ENCODE data around the gene GRAMD1B.
"Not testable (repeated sequence)": the region's sequence is repeated elsewhere in the genome, so short reads cannot be mapped to it uniquely, and the experiment has no call there.

Gene GRAMD1B

GRCh38 chr11:123513309-123513708 lies 83.2 kb downstream of the GRAMD1B start:
- DNase-seq = not testable (repeated sequence)

GRCh38 chr11:123516238-123516637 lies 86.2 kb downstream of the GRAMD1B start:
- DNase-seq = no peak

GRCh38 chr11:123517559-123518364 lies 87.7 kb downstream of the GRAMD1B start:
- peak; percentile 15 for DNase-seq

DNA sequence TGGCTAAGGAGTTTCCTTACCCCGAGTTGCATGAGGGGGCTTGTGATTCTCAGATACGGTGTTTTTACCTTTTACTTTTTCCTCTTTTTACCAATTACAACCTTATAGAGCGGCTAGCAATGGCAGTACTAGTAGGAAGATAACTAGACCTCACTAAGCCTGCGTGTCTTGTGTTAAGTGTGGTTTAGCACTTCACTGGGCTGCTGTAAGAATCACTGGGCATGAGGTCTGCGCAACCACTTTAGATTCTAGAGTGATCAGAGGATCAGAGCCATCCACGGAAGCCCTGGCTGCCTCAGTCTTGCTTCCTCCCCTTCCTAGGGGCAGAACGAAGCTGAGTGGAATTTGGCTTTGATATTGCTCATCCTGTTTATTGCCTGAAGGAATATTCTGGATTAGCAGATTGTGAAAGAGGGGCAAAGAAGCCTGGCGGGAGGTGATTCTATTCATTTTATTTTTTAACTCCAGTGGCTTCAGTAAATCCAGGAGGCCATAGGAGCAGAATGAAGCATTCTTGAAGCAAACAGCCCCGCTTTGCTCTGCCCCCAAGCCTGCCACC lies 88.5 kb downstream of the GRAMD1B start:
- no peak for DNase-seq

GRCh38 chr11:123519055-123519796 lies 89.2 kb downstream of the GRAMD1B start:
- DNase-seq = peak; percentile 23

DNA sequence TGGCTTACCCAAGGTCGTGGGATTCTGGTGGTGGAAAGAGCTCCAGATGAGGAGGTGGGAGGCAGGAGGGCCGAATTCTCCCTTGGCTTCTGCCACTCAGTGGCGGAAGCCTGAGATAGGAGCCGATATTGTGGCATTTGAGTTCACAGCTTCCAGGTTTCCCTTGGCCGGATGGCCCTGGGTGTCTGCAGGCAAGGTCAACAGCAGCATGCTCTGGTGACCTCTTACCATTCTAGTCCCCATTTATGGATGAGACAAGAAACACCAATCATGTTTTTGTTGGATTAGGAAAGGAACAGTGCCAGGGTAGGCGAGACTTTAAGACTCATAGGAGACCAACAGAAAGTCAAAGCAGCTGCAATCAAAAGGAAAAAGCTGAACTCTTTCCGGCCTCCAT lies 89.7 kb downstream of the GRAMD1B start:
- DNase-seq = no peak

DNA sequence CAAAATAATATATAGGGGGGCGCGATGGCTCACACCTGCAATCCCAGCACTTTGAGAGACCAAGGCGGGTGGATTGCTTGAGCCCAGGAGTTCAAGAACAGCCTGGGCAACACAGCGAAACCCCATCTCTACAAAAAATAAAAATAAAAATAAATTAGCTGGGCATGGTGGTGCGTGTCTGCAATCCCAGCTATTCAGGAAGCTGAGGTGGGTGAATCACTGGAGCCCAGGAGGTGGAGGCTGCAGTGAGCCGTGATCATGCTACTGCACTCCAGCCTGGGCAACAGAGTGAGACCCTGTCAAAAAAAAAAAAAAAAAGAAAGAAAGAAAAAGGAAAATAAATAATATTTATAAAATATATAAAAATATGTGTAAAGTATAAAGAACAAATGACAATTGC lies 90.4 kb downstream of the GRAMD1B start:
- DNase-seq = not testable (repeated sequence)

- DNase-seq = no peak
Measured at GRCh38 chr11:123521001-123521400, 90.9 kb downstream of the GRAMD1B start.

DNA sequence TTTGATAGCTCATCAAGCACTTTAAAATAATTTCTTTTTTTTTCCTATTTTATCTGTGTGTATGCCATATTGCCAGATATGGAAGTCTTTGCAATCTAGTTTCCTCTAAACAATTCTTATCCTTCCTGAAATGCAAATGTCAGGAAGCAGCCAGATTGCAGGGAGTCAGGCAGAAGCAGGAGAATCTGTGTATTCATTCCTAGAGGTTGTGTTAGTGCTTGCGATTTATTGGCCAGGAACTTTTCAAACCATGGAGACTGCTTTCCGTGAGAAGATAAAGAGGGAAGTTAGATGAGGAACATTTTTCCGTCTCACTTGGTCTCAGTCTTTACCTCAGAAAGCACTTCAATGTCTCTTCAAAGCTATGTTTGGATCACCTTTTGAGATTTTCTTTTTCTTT lies 91.9 kb downstream of the GRAMD1B start:
- DNase-seq = no peak

DNA sequence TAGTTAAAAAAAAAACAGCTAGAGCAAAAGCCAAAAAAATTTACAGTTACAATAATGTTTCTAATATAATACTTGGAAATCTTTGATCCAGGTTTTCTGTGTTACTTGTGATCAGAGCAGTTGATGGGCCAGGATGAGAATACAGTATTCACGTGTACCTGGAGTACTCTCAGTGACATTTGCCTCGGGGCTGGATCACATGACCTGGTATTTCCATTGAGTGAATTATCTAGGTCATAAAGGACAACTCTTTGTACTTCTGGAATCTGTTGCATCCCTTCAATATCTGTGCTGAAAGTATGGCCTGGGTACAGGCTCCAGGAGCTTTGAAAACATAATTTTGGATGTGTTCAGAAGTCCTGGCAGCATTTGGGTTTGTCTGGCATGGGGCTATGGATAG lies 93.5 kb downstream of the GRAMD1B start:
- DNase-seq = no peak

DNA sequence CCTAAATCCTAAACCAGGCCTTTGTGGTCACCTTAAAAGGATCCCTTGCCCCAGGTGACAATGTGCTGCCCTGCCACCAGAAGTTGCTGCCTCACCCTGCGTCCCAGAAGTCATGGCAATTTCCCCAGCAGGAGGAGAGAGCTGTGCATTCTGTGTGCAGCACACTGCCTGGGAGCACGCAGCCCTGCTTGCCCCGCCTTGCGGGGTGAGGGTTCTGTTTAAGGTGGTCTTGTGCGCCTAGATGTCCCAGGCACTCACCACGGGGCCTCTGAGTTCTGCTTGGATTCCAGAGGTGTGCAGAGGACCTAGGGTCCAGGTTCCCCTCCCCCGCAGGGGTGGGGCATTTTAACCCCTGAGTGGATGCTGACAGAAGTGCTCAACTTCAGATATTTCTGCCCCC lies 95.0 kb downstream of the GRAMD1B start:
- no peak for DNase-seq

- no peak for DNase-seq
Measured at GRCh38 chr11:123525511-123525918, 95.4 kb downstream of the GRAMD1B start.

- no peak for DNase-seq
Measured at GRCh38 chr11:123526027-123526805, 96.1 kb downstream of the GRAMD1B start.

GRCh38 chr11:123526918-123527317 lies 96.8 kb downstream of the GRAMD1B start:
- no peak for DNase-seq

DNA sequence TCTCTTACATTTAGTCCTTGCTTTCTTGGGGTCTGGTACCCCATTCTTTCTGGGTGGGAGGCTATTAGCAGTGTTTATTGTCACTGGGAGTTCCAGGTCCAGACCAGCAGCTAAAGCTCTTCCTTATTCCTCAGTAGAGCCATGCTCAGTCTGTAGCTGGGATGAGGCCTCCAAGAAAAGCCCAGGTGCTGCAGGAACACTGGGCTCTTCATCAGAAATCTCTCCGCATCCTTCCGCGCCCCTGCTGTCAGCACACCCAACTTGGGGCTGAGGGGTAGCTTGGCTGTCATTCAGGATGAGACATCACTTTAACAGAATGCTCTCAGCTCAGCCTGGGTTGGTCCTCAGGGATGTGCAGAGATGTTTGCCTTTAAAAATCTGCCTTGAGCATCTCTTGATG lies 97.5 kb downstream of the GRAMD1B start:
- no peak for DNase-seq

DNA sequence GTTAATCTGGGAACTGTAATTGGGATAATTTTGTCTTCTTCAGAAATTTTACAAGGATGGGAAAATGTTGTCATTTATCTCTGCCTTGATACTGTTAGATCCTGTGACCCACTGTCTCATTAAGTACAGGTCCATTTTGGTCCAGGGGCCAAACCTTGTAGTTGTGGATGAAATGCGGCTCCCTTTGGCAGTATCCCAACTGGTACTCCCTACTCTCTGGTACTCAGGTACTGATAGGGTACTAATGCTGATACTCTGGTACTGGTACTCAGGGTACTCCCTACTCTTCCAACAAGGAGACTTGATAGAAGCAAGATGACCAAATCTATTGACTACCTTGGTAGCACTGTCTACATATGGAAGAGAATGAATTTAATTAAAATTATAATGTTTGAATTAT lies 97.9 kb downstream of the GRAMD1B start:
- DNase-seq = no peak

DNA sequence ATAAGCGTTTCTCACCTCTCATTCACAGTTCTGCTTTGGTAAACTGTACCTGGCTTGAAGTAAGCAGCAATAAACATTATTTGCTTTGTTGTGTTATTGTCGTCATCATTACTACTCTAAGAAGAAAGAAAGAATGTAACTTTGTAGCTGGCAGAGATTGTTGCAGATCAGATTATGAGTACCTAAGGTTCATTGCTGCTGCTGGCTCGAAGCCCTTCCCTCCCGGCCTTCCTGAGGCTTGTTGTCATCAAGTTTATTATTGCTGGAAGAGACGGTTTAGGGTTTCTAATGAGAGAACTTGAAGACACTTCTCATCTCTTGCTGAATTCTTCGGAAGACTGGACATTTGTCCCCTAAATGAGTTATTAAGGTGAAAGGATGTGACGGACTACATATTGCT lies 101.3 kb downstream of the GRAMD1B start:
- DNase-seq = no peak

DNA sequence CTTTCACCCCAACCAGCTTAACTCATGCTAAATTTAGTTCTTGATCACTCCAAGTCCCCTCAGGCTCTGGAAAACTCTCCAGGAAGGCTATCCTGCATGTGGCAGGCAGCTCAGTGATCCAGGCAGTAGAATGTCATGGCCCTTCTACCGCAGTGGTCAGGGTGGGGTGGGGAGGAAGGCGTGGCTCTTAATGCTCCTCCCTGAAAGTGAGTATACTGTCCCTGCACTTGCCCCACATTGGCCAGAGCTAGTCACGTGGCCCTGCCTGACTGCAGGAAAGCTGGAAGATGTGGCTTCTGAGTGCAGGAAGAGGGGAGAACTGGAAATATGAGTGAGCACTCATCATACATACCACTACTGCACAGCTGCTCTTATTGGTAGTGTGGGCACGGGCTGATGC lies 102.1 kb downstream of the GRAMD1B start:
- no peak for DNase-seq

GRCh38 chr11:123535401-123535800 lies 105.3 kb downstream of the GRAMD1B start:
- DNase-seq = no peak

- DNase-seq = no peak
Measured at GRCh38 chr11:123536690-123537437, 106.8 kb downstream of the GRAMD1B start.

- no peak for DNase-seq
Measured at GRCh38 chr11:123537726-123538125, 107.7 kb downstream of the GRAMD1B start.

GRCh38 chr11:123543797-123544196 lies 113.7 kb downstream of the GRAMD1B start:
- DNase-seq = no peak

Measured in NCI-H2227 treated with DMSO at 0.1 percent for 48 hours (cell line).